Psoas muscle (tissue), 8 donors: ENCODE data around the gene APRT. TPM values are rescaled to one million over a fixed set of nuclear protein-coding genes. Genes with fewer than 3 reads are reported as not detected.

Source experiments
- ATAC-seq, 4 donors: fragments of 200-7000 bp; cut with Tn5 transposase; one replicate each; pipeline ENCODE4 v1.9.1; 2020; ENCODE audit warnings: moderate library complexity in 3 of 4, mild to moderate bottlenecking in 2 of 4
- DNase-seq, 2 donors: peaks; one replicate each; pipeline ENCODE4 v3.0.0-alpha.2; 2020
- H3K27ac ChIP-seq: fragments of 200-600 bp; one replicate; pipeline ENCODE4 v1.8.0; 2022
- H3K27me3 ChIP-seq, 3 donors: fragments of 200-600 bp in 1 of 3; one replicate each; pipeline versions ENCODE4 v1.6.1 to v1.8.0; 2013 to 2022; ENCODE audit warnings: low read length in 2 of 3, mild to moderate bottlenecking in 2 of 3, moderate library complexity in 1 of 3; ENCODE audit not compliant: insufficient read depth in 3 of 3
- H3K36me3 ChIP-seq, 2 donors: fragments of 200-600 bp in 1 of 2; one replicate each; pipeline versions ENCODE4 v1.6.1 to v1.8.0; 2013 to 2022; ENCODE audit warnings: low read depth in 1 of 2, mild to moderate bottlenecking in 1 of 2, moderate library complexity in 1 of 2; ENCODE audit not compliant: insufficient read depth in 1 of 2
- H3K4me1 ChIP-seq: fragments of 200-600 bp; one replicate; pipeline ENCODE4 v1.8.0; 2022
- H3K4me3 ChIP-seq: fragments of 200-600 bp; one replicate; pipeline ENCODE4 v1.8.0; 2022; ENCODE audit warnings: mild to moderate bottlenecking
- H3K9me3 ChIP-seq: fragments of 200-600 bp; one replicate; pipeline ENCODE4 v1.8.0; 2022
- whole genome bisulfite sequencing, 3 donors: extraction: QIAGEN DNeasy Blood & Tissue Kit; methylation state at CpG; one replicate each; pipeline versions ENCODE4 v1.1.6 to v1.1.7; 2013; 5-methylcytosine and 5-hydroxymethylcytosine counted together
- intact Hi-C, 2 donors: fragments of 100-400 bp; cut with DNase I; formaldehyde crosslinking; loops; one replicate each; pipeline versions ENCODE4 v1.11.0 to v1.14.2; 2022
- polyA plus RNA-seq, 3 donors: library from polyadenylated mRNA; stranded (reverse); fragments of 200-250 nt; gene quantifications; one replicate each; pipeline ENCODE4 v1.2.3, GENCODE V29; 2013
- total RNA-seq, 4 donors: library from RNA; stranded (reverse); fragmentation: NEBNext Ultra II Directional in 2 of 4; extraction: Animal tissue kit (Norgen Biotek cat#: 25700) in 2 of 4; gene quantifications; one replicate each; pipeline versions ENCODE4 v1.2.1 to v1.2.4, GENCODE V29; 2021 to 2023
- TF ChIP-seq, protein P1 (sequence below): fragments of 200-600 bp; IDR thresholded peaks from one replicate; pipeline ENCODE4 v1.8.0; 2022; ENCODE audit warnings: antibody characterized with exemption
- donor health status: healthy with polysubstance abuse.
- donor health status: DM: no; HTN: no; CAD: no; lungs with moderate emphysema.
- donor health status: Bipolar disorder and iron deficiency.
- donor health status: healthy.
- donor health status: DM: yes; HTN: yes; CAD: no.
- donor health status: DM: no; HTN: no; CAD: no.
- donor health status: DM: no; HTN: no; CAD: no.
- donor health status: DM: yes; HTN: yes; CAD: no.

The APRT gene
- total and polyA plus RNA-seq, 7 donors, result 32.8 to 165 (median 61.5) TPM

GRCh38 chr16:88810912-88811768, 588 bp downstream of the APRT start:
- ATAC-seq (peak; percentile 76 to 84 (median 79)), DNase-seq (peak; percentile 86 to 91)
- H3K9me3 ChIP-seq, result no peaks in the 10 kb centered on the region
- peaks cover 13% of the 10 kb centered on the region for H3K4me1 ChIP-seq
- TF ChIP-seq, protein P1, sequence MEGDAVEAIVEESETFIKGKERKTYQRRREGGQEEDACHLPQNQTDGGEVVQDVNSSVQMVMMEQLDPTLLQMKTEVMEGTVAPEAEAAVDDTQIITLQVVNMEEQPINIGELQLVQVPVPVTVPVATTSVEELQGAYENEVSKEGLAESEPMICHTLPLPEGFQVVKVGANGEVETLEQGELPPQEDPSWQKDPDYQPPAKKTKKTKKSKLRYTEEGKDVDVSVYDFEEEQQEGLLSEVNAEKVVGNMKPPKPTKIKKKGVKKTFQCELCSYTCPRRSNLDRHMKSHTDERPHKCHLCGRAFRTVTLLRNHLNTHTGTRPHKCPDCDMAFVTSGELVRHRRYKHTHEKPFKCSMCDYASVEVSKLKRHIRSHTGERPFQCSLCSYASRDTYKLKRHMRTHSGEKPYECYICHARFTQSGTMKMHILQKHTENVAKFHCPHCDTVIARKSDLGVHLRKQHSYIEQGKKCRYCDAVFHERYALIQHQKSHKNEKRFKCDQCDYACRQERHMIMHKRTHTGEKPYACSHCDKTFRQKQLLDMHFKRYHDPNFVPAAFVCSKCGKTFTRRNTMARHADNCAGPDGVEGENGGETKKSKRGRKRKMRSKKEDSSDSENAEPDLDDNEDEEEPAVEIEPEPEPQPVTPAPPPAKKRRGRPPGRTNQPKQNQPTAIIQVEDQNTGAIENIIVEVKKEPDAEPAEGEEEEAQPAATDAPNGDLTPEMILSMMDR, result no peak
- intact Hi-C loops, result loop anchor here (5.0 to 10.0 kb wide), 5 partner anchors 46 to 406 kb away; partner anchors contain the start of genes ACSF3 (in 2 of the 2), GALNS (in 1 of the 2), TRAPPC2L (in 1 of the 2) and ZNF778 (in 1 of the 2)
- peaks cover 6 to 25% of the 10 kb centered on the region in 2 donors for H3K36me3 ChIP-seq
- H3K27ac ChIP-seq, result peak overlapping the region; percentile 93
- no peaks in the 10 kb centered on the region for H3K27me3 ChIP-seq
- WGBS, 3 donors, result 3 to 6% (median 5%) methylated on average over 52 to 65 of the region's 65 CpGs
- peak overlapping the region; percentile 88 for H3K4me3 ChIP-seq

DNA sequence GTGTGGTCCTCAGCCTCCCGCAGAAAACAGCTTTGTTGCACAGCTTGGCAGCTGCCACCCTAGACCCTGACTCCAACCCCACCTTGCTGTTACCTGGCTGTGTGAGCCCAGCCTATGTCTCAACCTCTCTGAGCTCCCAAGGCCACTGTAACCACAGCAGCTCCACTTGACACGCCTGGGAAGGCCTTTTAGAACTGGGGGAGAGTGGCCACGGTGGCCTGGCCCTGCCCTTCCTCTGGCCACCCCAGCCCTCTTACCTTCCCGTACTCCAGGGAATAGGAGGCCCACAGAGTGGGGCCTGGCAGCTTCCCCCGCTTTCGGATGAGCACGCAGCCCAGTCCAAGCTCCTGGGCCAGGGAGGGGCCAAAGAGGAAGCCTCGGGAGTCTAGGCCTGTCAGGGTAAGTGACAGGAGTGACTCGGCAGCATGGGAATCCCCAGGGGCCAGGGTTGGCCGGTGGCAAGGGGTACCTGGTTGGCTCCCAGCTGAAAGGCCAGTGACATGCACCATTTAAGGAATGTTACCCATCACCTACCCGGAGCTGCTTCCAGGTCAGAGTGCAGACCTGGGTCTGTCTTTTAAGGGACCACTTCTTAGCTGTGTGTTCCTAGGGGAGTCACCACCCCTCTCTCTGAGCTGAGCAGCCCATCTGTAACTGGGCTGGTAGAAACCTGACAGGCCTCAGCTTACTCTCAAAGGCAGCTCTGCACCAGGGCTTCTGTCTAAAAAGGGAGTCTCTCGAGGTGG, 1.4 kb downstream of the APRT start:
- DNase-seq (peak in 1 of 2 donors; percentile 56), ATAC-seq (no peak)
- no peaks in the 10 kb centered on the region for H3K9me3 ChIP-seq
- intact Hi-C loops, result loop anchor here (5.0 to 10.0 kb wide), 5 partner anchors 47 to 407 kb away; partner anchors contain the start of genes ACSF3 (in 2 of the 2), GALNS (in 1 of the 2), TRAPPC2L (in 1 of the 2) and ZNF778 (in 1 of the 2)
- H3K4me3 ChIP-seq, result peak overlapping the region; percentile 88
- H3K27me3 ChIP-seq, result no peaks in the 10 kb centered on the region
- TF ChIP-seq, protein P1, result no peak
- H3K27ac ChIP-seq, result peak overlapping the region; percentile 93
- WGBS, 3 donors, result 36 to 46% (median 40%) methylated on average over 12 of the region's 12 CpGs
- H3K36me3 ChIP-seq, result peaks cover 6 to 25% of the 10 kb centered on the region in 2 donors
- H3K4me1 ChIP-seq, result peaks cover 13% of the 10 kb centered on the region

DNA sequence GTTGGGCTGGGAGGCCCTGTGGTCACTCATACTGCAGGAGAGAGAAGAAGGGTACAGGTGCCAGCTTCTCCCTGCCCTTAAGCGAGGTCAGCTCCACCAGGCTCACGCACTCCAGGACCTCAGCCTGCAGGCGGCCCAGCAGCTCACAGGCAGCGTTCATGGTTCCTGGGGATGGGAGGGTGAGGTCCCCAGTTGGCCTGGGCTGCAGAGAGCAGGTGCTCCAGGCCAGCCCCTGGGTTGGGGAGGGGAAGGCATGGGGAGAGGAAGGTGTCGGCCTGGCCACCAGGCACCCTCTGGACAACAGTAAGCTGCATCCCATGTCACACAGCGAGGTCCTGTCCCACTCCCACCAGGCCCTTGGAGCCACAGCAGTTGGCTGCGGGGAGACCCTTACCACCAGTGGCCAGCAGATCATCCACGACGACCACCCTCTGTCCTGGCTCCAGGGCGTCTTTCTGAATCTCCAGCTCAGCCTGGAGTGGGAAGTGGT, 2.0 kb downstream of the APRT start:
- H3K4me3 ChIP-seq, result no peak overlapping the region
- H3K27ac ChIP-seq, result no peak overlapping the region
- peaks cover 13% of the 10 kb centered on the region for H3K4me1 ChIP-seq
- H3K9me3 ChIP-seq, result no peaks in the 10 kb centered on the region
- peaks cover 0 to under 1% (median 0%) of the 10 kb centered on the region in 3 donors for H3K27me3 ChIP-seq
- intact Hi-C loops, result loop anchor here (5.0 to 10.0 kb wide), 5 partner anchors 48 to 408 kb away; partner anchors contain the start of genes ACSF3 (in 2 of the 2), GALNS (in 1 of the 2), TRAPPC2L (in 1 of the 2) and ZNF778 (in 1 of the 2)
- ATAC-seq, result no peak
- TF ChIP-seq, protein P1, result no peak
- DNase-seq, result peak; percentile 11 to 45
- peaks cover 6 to 25% of the 10 kb centered on the region in 2 donors for H3K36me3 ChIP-seq
- WGBS, 3 donors, result 72 to 81% (median 80%) methylated on average over 10 of the region's 10 CpGs

GRCh38 chr16:88809068-88809675, 2.6 kb downstream of the APRT start:
- DNase-seq (peak in 1 of 2 donors; percentile 51), ATAC-seq (no peak)
- Histone ChIP-seq H3K4me1 (peaks cover 13% of the 10 kb centered on the region), H3K36me3 (peaks cover 6 to 25% of the 10 kb centered on the region in 2 donors), H3K27ac (no peak overlapping the region), H3K9me3 (no peaks in the 10 kb centered on the region), H3K4me3 (no peak overlapping the region), H3K27me3 (peaks cover 0 to 5% (median 0%) of the 10 kb centered on the region in 3 donors)
- TF ChIP-seq, protein P1, result no peak
- WGBS, 3 donors, result 86 to 90% (median 89%) methylated on average over 10 of the region's 10 CpGs
- intact Hi-C loops, result no loop called here
